IMR-90 (cell line): ENCODE results near the gene GKN2. TPM values are rescaled to one million over a fixed set of nuclear protein-coding genes. Genes with fewer than 3 reads are reported as not detected.
A peak's percentile ranks its signal among the peaks of the same experiment; 100 is the strongest.

ENCODE experiments used
- ATAC-seq: fragments of 200-7000 bp; cut with Tn5 transposase; 2 replicates; pipeline ENCODE4 v1.9.1; 2020; ENCODE audit warnings: low read depth, mild to moderate bottlenecking, moderate library complexity
- BruUV-seq: library from RNA; stranded (reverse); fragments of 400-500 nt; replicated peaks from 2 replicates; lab custom pipeline; 2021; lab: Mats Ljungman, UMichigan
- CTCF ChIA-PET: fragments of 300-600 bp; formaldehyde crosslinking; extraction: SDS; loops from one replicate; lab custom pipeline; 2021; ENCODE audit warnings: antibody characterized with exemption; lab: Yijun Ruan, JAX
- POLR2A ChIA-PET: fragments of 300-600 bp; sonication (Branson Sonifier 250); formaldehyde crosslinking; loops from one replicate; lab custom pipeline; 2022; ENCODE audit warnings: antibody characterized with exemption; ENCODE audit not compliant: unreplicated experiment; lab: Charles Lee
- DNase-seq: peaks from one replicate; pipeline ENCODE4 v3.0.0; 2013
- H2AFZ ChIP-seq: replicated peaks from 2 replicates; pipeline ENCODE3; 2013; ENCODE audit warnings: low read length, mild to moderate bottlenecking; ENCODE audit not compliant: poor library complexity
- H2AK5ac ChIP-seq: 2 replicates; pipeline ENCODE4 v1.6.1; 2013; ENCODE audit warnings: low read depth, low read length, inconsistent platforms
- H2AK9ac ChIP-seq: replicated peaks from 2 replicates; pipeline ENCODE3; 2013; ENCODE audit warnings: mild to moderate bottlenecking, low read depth, low read length, moderate library complexity; ENCODE audit not compliant: poor library complexity
- H2BK120ac ChIP-seq: 2 replicates; pipeline ENCODE4 v1.6.1; 2013; ENCODE audit warnings: low read depth, low read length, inconsistent platforms
- H2BK15ac ChIP-seq: 3 replicates; pipeline ENCODE4 v1.6.1; 2013; ENCODE audit warnings: low read depth, low read length, inconsistent platforms
- H2BK20ac ChIP-seq: 2 replicates; pipeline ENCODE4 v1.6.1; 2013; ENCODE audit warnings: low read depth, mild to moderate bottlenecking, inconsistent platforms, low read length, moderate library complexity
- H2BK5ac ChIP-seq: 2 replicates; pipeline ENCODE4 v1.6.1; 2013; ENCODE audit warnings: mild to moderate bottlenecking, low read depth, low read length, inconsistent platforms; ENCODE audit not compliant: poor library complexity, severe bottlenecking
- H3K14ac ChIP-seq: replicated peaks from 2 replicates; pipeline ENCODE4 v1.6.1; 2013; ENCODE audit warnings: low read depth, low read length, inconsistent platforms
- H3K18ac ChIP-seq: 2 replicates; pipeline ENCODE4 v1.6.1; 2013; ENCODE audit warnings: low read depth, low read length, control low read depth
- H3K23ac ChIP-seq: 2 replicates; pipeline ENCODE4 v1.6.1; 2013; ENCODE audit warnings: low read depth, low read length, inconsistent platforms
- H3K27ac ChIP-seq: 2 replicates; pipeline ENCODE4 v1.5.1; 2013; ENCODE audit warnings: mild to moderate bottlenecking, control low read depth, low read length; ENCODE audit not compliant: insufficient read depth
- H3K27me3 ChIP-seq: 2 replicates; pipeline ENCODE4 v1.6.1; 2013; ENCODE audit warnings: low read length; ENCODE audit not compliant: control insufficient read depth, insufficient read depth
- H3K36me3 ChIP-seq: 2 replicates; pipeline ENCODE4 v1.6.1; 2013; ENCODE audit warnings: low read length, mixed read lengths; ENCODE audit not compliant: control insufficient read depth, insufficient read depth
- H3K4ac ChIP-seq: 2 replicates; pipeline ENCODE4 v1.6.1; 2013; ENCODE audit warnings: low read depth, low read length, inconsistent platforms
- H3K4me1 ChIP-seq: 2 replicates; pipeline ENCODE4 v1.6.1; 2013; ENCODE audit warnings: low read length, mixed read lengths; ENCODE audit not compliant: control insufficient read depth, insufficient read depth
- H3K4me2 ChIP-seq: 2 replicates; pipeline ENCODE4 v1.6.1; 2013; ENCODE audit warnings: low read depth, mild to moderate bottlenecking, control low read depth, low read length, moderate library complexity
- H3K4me3 ChIP-seq: 2 replicates; pipeline ENCODE4 v1.5.1; 2013; ENCODE audit warnings: low read depth, mild to moderate bottlenecking, control low read depth, low read length, moderate library complexity; ENCODE audit not compliant: insufficient read depth
- H3K56ac ChIP-seq: 2 replicates; pipeline ENCODE4 v1.6.1; 2013; ENCODE audit warnings: low read length, inconsistent platforms; ENCODE audit not compliant: insufficient read depth; ENCODE audit errors: extremely low read depth
- H3K79me1 ChIP-seq, 2 experiments: 2 replicates each; pipeline ENCODE4 v1.6.1; 2013; ENCODE audit warnings: low read length in 2 of 2, inconsistent platforms in 1 of 2, low read depth in 1 of 2
- H3K9ac ChIP-seq: 2 replicates; pipeline ENCODE4 v1.6.1; 2013; ENCODE audit warnings: low read depth, low read length, control low read depth
- H3K9me1 ChIP-seq: 2 replicates; pipeline ENCODE4 v1.6.1; 2013; ENCODE audit warnings: low read length, inconsistent platforms; ENCODE audit not compliant: insufficient read depth
- H3K9me3 ChIP-seq: 2 replicates; pipeline ENCODE4 v1.6.1; 2013; ENCODE audit warnings: low read length; ENCODE audit not compliant: control insufficient read depth, insufficient read depth
- H4K20me1 ChIP-seq: 2 replicates; pipeline ENCODE4 v1.6.1; 2013; ENCODE audit warnings: low read length, inconsistent platforms; ENCODE audit not compliant: insufficient read depth
- H4K5ac ChIP-seq: 2 replicates; pipeline ENCODE4 v1.6.1; 2013; ENCODE audit warnings: mild to moderate bottlenecking, low read depth, low read length, control low read depth
- H4K8ac ChIP-seq, 2 experiments: 2 replicates each; pipeline ENCODE4 v1.6.1; 2013; ENCODE audit warnings: low read depth in 2 of 2, low read length in 2 of 2, control low read depth in 1 of 2, inconsistent platforms in 1 of 2
- H4K91ac ChIP-seq: 2 replicates; pipeline ENCODE4 v1.6.1; 2013; ENCODE audit warnings: low read depth, low read length, inconsistent platforms; ENCODE audit not compliant: insufficient read depth
- BHLHE40 ChIP-seq: fragments of 150-350 bp; IDR thresholded peaks from 2 replicates; pipeline ENCODE4 v1.6.1; 2016; ENCODE audit warnings: mild to moderate bottlenecking, low read depth, low read length
- CHD1 ChIP-seq: IDR thresholded peaks from 2 replicates; pipeline ENCODE4 v1.6.1; 2012; ENCODE audit warnings: low read depth, low read length, improper control_type of control experiment
- FOS ChIP-seq: fragments of 150-350 bp; IDR thresholded peaks from 2 replicates; pipeline ENCODE4 v1.6.1; 2016; ENCODE audit warnings: low read depth, low read length
- MAFK ChIP-seq: IDR thresholded peaks from 2 replicates; pipeline ENCODE4 v1.6.1; 2012; ENCODE audit warnings: low read depth, low read length, improper control_type of control experiment
- MAZ ChIP-seq: IDR thresholded peaks from 2 replicates; pipeline ENCODE4 v1.6.1; 2012; ENCODE audit warnings: low read depth, mild to moderate bottlenecking, low read length, improper control_type of control experiment, moderate library complexity, borderline replicate concordance
- MXI1 ChIP-seq: IDR thresholded peaks from 2 replicates; pipeline ENCODE4 v1.6.1; 2012; ENCODE audit warnings: low read depth, mild to moderate bottlenecking, low read length, moderate library complexity, borderline replicate concordance
- POLR2A ChIP-seq: IDR thresholded peaks from 2 replicates; pipeline ENCODE4 v1.6.1; 2012; ENCODE audit warnings: mild to moderate bottlenecking, low read depth, low read length
- SMC3 ChIP-seq: fragments of 150-350 bp; IDR thresholded peaks from 2 replicates; pipeline ENCODE4 v1.6.1; 2016; ENCODE audit warnings: low read depth, mild to moderate bottlenecking, antibody characterized with exemption, low read length, moderate library complexity
- USF2 ChIP-seq: fragments of 150-350 bp; IDR thresholded peaks from 2 replicates; pipeline ENCODE4 v1.6.1; 2017; ENCODE audit warnings: mild to moderate bottlenecking, antibody characterized with exemption, low read length, low read depth
- WGBS, 2 experiments: methylation state at CpG; one replicate each; pipeline versions ENCODE4 v1.1.5 to v1.1.7; 2013; ENCODE audit warnings: missing lambda C conversion rate in 2 of 2; ENCODE audit not compliant: insufficient read length in 1 of 2; ENCODE audit errors: extremely low coverage in 2 of 2; 5-methylcytosine and 5-hydroxymethylcytosine counted together
- dilution Hi-C: fragments of 300-500 bp; cut with HindIII; formaldehyde crosslinking; loops from one replicate; pipeline ENCODE4 v1.14.3; 2018; ENCODE audit warnings: low sequenced_read_pairs; ENCODE audit not compliant: unreplicated experiment
- in situ Hi-C: fragments of 300-500 bp; cut with MboI; formaldehyde crosslinking; loops from 3 replicates; pipeline ENCODE4 v1.14.3; 2019; ENCODE audit warnings: low sequenced_read_pairs, inconsistent platforms, mixed read lengths
- intact Hi-C: fragments of 100-400 bp; cut with micrococcal nuclease; formaldehyde crosslinking; loops from 2 replicates; pipeline ENCODE4 v1.10.0; 2022
- polyA plus RNA-seq, 3 experiments: library from polyadenylated mRNA; depleted of rRNA; stranded (reverse); fragments of >200 nt; gene quantifications; 2 replicates each; pipeline ENCODE4 v1.2.3, GENCODE V29; 2012; ENCODE audit warnings: low replicate concordance in 1 of 3
- total RNA-seq: library from RNA; depleted of rRNA; stranded (reverse); fragments of >200 nt; gene quantifications from 2 replicates; pipeline ENCODE4 v1.2.3, GENCODE V29; 2012

GKN2 gene
- total and polyA plus RNA-seq, 2 of the 4 experiments (the other 2 are of a cell fraction) = not detected

- no peak overlapping the region for H3K23ac ChIP-seq
- no peak overlapping the region for H2AK9ac ChIP-seq
- H2BK20ac ChIP-seq = no peak overlapping the region
- H3K79me1 ChIP-seq = no peaks in the 10 kb centered on the region
- no CpG with 5 or more reads among the region's 4 CpGs for WGBS, 2 experiments
- TF ChIP-seq POLR2A (no peak), MAZ (no peak), FOS (no peak), BHLHE40 (no peak), MXI1 (no peak), CHD1 (no peak), USF2 (no peak), SMC3 (no peak), MAFK (no peak)
- no peaks in the 10 kb centered on the region for H3K9me3 ChIP-seq
- H4K91ac ChIP-seq = no peak overlapping the region
- H3K9ac ChIP-seq = no peak overlapping the region
- H3K4ac ChIP-seq = no peak overlapping the region
- in situ Hi-C loops = no loop called here
- H2AK5ac ChIP-seq = peak overlapping the region; percentile 22; the same call in 1 of the 2 replicates
- no peak overlapping the region for H3K27ac ChIP-seq
- H3K4me3 ChIP-seq = no peak overlapping the region
- H3K36me3 ChIP-seq = no peaks in the 10 kb centered on the region
- H2BK120ac ChIP-seq = 0 out of 2 replicates have a peak overlapping the region, but pooled peaks have one; percentile 7
- H2AFZ ChIP-seq = no peak overlapping the region
- H4K5ac ChIP-seq = peak overlapping the region; percentile 49; the same call in 1 of the 2 replicates
- H4K20me1 ChIP-seq = no peaks in the 10 kb centered on the region
- peak overlapping the region in 1 of 2 experiments; percentile 61; a peak in 1 of 4 replicates for H4K8ac ChIP-seq
- H3K18ac ChIP-seq = peak overlapping the region; percentile 30; the same call in 1 of the 2 replicates
- intact Hi-C loops = no loop called here
- BruUV-seq = no TSS peak
- no peak overlapping the region for H3K4me2 ChIP-seq
- no peaks in the 10 kb centered on the region for H3K9me1 ChIP-seq
- no peak overlapping the region for H2BK5ac ChIP-seq
- peaks cover 15% of the 10 kb centered on the region for H3K4me1 ChIP-seq
- POLR2A ChIA-PET = no interaction called here
- no peak overlapping the region for H2BK15ac ChIP-seq
- H3K27me3 ChIP-seq = no peaks in the 10 kb centered on the region
- H3K14ac ChIP-seq = 0 out of 2 replicates have a peak overlapping the region, but pooled peaks have one; percentile 0
- dilution Hi-C loops = no loop called here
- no peak for ATAC-seq
- DNase-seq = peak; percentile 33
- no peak overlapping the region for H3K56ac ChIP-seq
- CTCF ChIA-PET = interaction anchor here (1.0 kb wide), 1 partner anchor 20 kb away, joined by 3 read pairs; no protein-coding TSS in a partner anchor
These were observed 42.2 kb upstream of the GKN2 start for GRCh38 chr2:68994864-68995263.
